GM23248 (cell line): ENCODE measurements around the gene VSIG10.

Experiments
- EZH2 ChIP-seq: fragments of 200-600 bp; sonication (generic); IDR thresholded peaks from 2 replicates; pipeline ENCODE4 v1.6.1; 2018; ENCODE audit warnings: antibody characterized with exemption, mild to moderate bottlenecking; ENCODE audit not compliant: insufficient read depth, poor library complexity, severe bottlenecking
- EZH2phosphoT487 ChIP-seq: fragments of 200-600 bp; sonication (generic); IDR thresholded peaks from 2 replicates; pipeline ENCODE4 v1.6.1; 2018; ENCODE audit warnings: antibody characterized with exemption, moderate library complexity, mild to moderate bottlenecking, low read depth; ENCODE audit not compliant: insufficient read depth

GRCh38 chr12:118023301-118023860 is 80.4 kb downstream of the VSIG10 start:
- TF ChIP-seq EZH2 (no peak), EZH2phosphoT487 (no peak)
